GM12875 (cell line): ENCODE results near the gene LTA.
A peak's percentile ranks its signal among the peaks of the same experiment; 100 is the strongest.

ENCODE experiments used
- H3K4me3 ChIP-seq: one replicate; pipeline ENCODE4 v1.5.1; 2011; ENCODE audit warnings: low read depth, low read length, control low read depth
- TF ChIP-seq, protein P1 (sequence below): IDR thresholded peaks from 2 replicates; pipeline ENCODE4 v1.5.1; 2011; ENCODE audit warnings: low read depth, mild to moderate bottlenecking, control low read depth, inconsistent platforms, low read length, moderate library complexity, borderline replicate concordance; ENCODE audit not compliant: insufficient read depth

Gene LTA

GRCh38 chr6:31615748-31616147 is 43.7 kb downstream of the LTA start:
- TF ChIP-seq, protein P1, sequence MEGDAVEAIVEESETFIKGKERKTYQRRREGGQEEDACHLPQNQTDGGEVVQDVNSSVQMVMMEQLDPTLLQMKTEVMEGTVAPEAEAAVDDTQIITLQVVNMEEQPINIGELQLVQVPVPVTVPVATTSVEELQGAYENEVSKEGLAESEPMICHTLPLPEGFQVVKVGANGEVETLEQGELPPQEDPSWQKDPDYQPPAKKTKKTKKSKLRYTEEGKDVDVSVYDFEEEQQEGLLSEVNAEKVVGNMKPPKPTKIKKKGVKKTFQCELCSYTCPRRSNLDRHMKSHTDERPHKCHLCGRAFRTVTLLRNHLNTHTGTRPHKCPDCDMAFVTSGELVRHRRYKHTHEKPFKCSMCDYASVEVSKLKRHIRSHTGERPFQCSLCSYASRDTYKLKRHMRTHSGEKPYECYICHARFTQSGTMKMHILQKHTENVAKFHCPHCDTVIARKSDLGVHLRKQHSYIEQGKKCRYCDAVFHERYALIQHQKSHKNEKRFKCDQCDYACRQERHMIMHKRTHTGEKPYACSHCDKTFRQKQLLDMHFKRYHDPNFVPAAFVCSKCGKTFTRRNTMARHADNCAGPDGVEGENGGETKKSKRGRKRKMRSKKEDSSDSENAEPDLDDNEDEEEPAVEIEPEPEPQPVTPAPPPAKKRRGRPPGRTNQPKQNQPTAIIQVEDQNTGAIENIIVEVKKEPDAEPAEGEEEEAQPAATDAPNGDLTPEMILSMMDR, result no peak
- peak overlapping the region; percentile 34 for H3K4me3 ChIP-seq

GRCh38 chr6:31617010-31617409 is 44.9 kb downstream of the LTA start:
- TF ChIP-seq, protein P1, result no peak
- no peak overlapping the region for H3K4me3 ChIP-seq

DNA sequence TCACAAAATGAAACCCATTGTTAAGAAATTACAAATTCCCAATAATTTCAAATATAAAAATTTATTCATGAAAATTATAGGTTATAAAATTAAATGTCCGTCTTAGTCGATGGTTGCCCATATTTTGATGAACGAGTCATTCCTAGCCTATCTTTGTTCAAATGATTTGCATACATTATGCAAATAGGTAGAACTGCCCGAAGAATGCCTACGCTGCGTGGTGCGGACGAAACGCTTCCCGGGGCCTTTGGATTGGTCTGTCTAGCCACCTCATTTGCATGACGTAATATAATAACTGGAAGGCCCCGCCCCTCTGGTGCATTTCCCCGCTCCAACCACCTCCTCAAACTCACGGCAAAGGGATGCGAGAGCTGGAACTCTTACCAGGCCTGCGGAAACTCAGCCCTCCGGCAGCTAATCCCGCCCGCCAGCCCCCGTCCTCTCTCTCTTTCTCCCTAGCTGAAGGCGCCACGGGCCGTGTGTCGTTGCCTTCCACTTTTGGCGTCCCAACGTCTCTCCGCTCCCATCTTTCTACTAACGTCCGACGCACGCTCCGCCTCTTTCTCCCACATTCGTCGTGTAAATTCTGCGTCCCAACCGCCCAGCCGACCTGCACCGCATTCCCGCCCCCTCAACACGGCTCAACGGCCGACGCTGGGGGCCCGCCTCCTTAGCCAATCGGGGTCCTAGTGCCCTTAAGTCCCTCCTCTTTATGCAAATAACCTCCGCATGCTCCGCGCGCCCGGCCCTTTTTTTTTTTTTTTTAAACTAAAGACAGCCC is 47.9 kb downstream of the LTA start:
- TF ChIP-seq, protein P1, result no peak
- peak overlapping the region; percentile 58 for H3K4me3 ChIP-seq

- TF ChIP-seq, protein P1, result no peak
- peak within 1 kb of the TSS; percentile 69 for H3K4me3 ChIP-seq
Measured at GRCh38 chr6:31620586-31621319, 48.7 kb downstream of the LTA start, which contains the start of gene PRRC2A. Gene PRRC2A (plus strand): TSS chr6:31620715. CDS start chr6:31622790, 2,075 bp downstream.

- TF ChIP-seq, protein P1, result no peak
- peak overlapping the region; percentile 69 for H3K4me3 ChIP-seq
Measured at GRCh38 chr6:31621320-31621939, 49.3 kb downstream of the LTA start.

GRCh38 chr6:31621991-31622390 is 49.9 kb downstream of the LTA start:
- peak overlapping the region; percentile 69 for H3K4me3 ChIP-seq
- TF ChIP-seq, protein P1, result no peak
